Measurements from ENCODE around the gene HYDIN. TPM values are rescaled to one million over a fixed set of nuclear protein-coding genes. Genes with fewer than 3 reads are reported as not detected.
A peak's percentile ranks its signal among the peaks of the same experiment; 100 is the strongest.

HYDIN gene
- total RNA-seq = 10 to 100 TPM in 1 of 2 donors, 1 to 10 TPM in 1; 1.5 to 12.5 TPM

DNA sequence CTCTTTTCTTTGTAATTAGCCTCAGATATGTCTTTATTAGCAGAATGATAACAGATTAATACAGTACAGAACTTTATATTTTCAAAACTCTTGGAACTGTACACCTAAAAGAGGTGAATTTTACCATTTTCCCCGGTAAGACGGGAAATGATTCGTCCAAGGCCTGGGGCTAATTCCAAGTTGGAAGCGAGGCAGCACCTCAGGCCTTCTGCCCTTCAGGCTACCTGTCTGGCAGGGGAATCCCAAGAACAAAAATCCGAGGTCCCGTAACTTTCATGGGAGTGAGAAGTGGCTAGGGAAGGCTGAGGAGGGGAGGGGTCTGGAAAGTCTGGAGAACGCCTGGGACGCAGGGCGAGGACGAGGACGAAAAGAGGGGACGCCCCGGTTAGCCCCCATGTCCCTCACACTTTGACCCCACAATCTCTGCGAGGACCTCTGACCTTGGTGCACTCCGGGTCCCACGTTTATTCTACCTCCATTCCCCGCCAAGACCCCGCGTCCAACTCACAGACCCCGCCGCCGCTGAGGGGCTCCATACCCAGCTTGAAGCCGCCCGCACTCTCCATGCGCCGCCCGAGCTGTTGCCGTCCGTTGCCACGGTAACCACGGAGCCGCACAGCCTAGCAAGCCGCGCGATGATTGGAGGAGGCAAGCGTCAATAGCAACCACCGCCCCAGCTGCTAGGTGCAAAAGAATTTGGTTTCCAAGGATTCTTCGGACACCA lies at the start of gene HYDIN:
Gene HYDIN (minus strand): TSS at position 601 of the 724 bp plus-strand sequence. CDS start 43,827 bp downstream, outside the sequence.
- no peak within 1 kb of the TSS for H3K27ac ChIP-seq
- H3K4me1 ChIP-seq (replicated peaks) = no peaks in the 10 kb centered on the region
- H3K36me3 ChIP-seq = no peaks in the 10 kb centered on the region
- intact Hi-C loops (cut with DNase I) = no loop called here
- H3K27me3 ChIP-seq (replicated peaks; ENCODE audit: insufficient read depth) = no peaks in the 10 kb centered on the region
- no peak for TF ChIP-seq POLR2AphosphoS5 (IDR thresholded peaks at IDR 0.05)
- TF ChIP-seq POLR2A (IDR thresholded peaks at IDR 0.05) = no peak
- TF ChIP-seq, protein P1, sequence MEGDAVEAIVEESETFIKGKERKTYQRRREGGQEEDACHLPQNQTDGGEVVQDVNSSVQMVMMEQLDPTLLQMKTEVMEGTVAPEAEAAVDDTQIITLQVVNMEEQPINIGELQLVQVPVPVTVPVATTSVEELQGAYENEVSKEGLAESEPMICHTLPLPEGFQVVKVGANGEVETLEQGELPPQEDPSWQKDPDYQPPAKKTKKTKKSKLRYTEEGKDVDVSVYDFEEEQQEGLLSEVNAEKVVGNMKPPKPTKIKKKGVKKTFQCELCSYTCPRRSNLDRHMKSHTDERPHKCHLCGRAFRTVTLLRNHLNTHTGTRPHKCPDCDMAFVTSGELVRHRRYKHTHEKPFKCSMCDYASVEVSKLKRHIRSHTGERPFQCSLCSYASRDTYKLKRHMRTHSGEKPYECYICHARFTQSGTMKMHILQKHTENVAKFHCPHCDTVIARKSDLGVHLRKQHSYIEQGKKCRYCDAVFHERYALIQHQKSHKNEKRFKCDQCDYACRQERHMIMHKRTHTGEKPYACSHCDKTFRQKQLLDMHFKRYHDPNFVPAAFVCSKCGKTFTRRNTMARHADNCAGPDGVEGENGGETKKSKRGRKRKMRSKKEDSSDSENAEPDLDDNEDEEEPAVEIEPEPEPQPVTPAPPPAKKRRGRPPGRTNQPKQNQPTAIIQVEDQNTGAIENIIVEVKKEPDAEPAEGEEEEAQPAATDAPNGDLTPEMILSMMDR (IDR thresholded peaks at IDR 0.05) = no peak
- peak; percentile 55 for DNase-seq (ENCODE audit: low spot score)
- H3K9me3 ChIP-seq = no peaks in the 10 kb centered on the region
- peak within 1 kb of the TSS; percentile 16 to 23 for H3K4me3 ChIP-seq
- 4% methylated on average over 38 of the region's 38 CpGs for WGBS

DNA sequence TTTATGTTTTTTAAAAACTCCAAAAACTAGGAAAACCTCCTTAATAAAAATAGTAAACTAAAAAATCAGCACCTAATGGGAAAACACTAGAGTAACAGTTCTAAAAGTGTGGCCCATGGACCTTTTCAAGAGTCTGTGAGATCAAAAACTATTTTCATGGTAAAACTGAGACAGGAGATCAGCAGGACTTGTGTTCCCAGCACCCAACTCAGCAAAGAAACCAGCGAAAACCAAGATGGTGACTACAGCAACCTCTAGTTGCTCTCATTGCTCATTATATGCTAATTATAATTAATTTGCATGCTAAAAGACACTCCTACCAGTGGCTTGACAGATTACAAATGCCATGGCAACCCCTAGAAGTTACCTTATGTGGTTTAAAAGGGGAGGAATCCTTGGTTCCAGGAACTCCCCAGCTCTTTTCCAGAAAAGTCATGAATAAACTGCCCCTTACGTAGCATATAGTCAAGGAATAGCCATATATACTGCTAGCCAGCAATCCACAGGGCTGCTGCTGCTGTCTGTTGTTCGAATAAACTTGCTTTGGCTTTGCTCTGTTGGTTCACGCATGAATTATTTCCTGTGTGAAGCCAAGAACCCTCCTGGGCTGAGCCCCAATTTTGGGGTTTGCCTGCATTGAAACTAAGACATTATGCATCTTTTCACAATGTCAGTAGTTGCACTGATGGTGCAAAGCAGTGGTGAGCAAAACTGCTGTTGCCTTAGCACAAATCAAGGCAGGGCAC lies 46.2 kb upstream of the HYDIN start:
- Histone ChIP-seq H3K4me1 (replicated peaks) (no peaks in the 10 kb centered on the region), H3K27me3 (replicated peaks; ENCODE audit: insufficient read depth) (no peaks in the 10 kb centered on the region), H3K9me3 (no peaks in the 10 kb centered on the region), H3K4me3 (no peak overlapping the region), H3K27ac (no peak overlapping the region), H3K36me3 (no peaks in the 10 kb centered on the region)
- no peak for TF ChIP-seq POLR2AphosphoS5 (IDR thresholded peaks at IDR 0.05)
- no peak for TF ChIP-seq POLR2A (IDR thresholded peaks at IDR 0.05)
- TF ChIP-seq, protein P1 (IDR thresholded peaks at IDR 0.05) = no peak
- no peak for DNase-seq (ENCODE audit: low spot score)
- 85% methylated on average over 4 of the region's 4 CpGs for WGBS
- intact Hi-C loops (cut with DNase I) = no loop called here

DNA sequence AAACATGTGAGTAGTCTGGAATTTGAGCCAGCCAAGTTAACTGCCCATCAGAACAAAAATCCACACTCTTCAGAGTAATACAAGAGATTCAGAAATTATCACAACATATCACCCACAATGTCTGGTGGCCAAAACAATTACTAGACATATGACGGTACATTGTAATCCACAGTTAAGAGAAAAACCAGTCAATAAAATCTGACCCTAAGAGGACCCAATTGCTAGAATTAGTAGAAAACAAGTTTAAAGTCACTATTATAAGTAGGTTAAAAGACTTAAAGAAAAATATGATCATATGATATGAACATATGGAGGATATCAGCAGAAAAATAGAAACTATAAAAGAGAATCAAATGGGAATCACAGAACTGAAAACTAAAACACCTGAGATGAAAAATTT lies 42.9 kb upstream of the HYDIN start:
- no peak overlapping the region for H3K27ac ChIP-seq
- DNase-seq (ENCODE audit: low spot score) = no peak
- TF ChIP-seq, protein P1 (IDR thresholded peaks at IDR 0.05) = no peak
- no peak for TF ChIP-seq POLR2AphosphoS5 (IDR thresholded peaks at IDR 0.05)
- TF ChIP-seq POLR2A (IDR thresholded peaks at IDR 0.05) = no peak
- no peaks in the 10 kb centered on the region for H3K27me3 ChIP-seq (replicated peaks; ENCODE audit: insufficient read depth)
- H3K4me1 ChIP-seq (replicated peaks) = no peaks in the 10 kb centered on the region
- H3K4me3 ChIP-seq = no peak overlapping the region
- H3K36me3 ChIP-seq = no peaks in the 10 kb centered on the region
- whole genome bisulfite sequencing = 90% methylated on average over 1 of the region's 1 CpG
- no peaks in the 10 kb centered on the region for H3K9me3 ChIP-seq
- intact Hi-C loops (cut with DNase I) = no loop called here

DNA sequence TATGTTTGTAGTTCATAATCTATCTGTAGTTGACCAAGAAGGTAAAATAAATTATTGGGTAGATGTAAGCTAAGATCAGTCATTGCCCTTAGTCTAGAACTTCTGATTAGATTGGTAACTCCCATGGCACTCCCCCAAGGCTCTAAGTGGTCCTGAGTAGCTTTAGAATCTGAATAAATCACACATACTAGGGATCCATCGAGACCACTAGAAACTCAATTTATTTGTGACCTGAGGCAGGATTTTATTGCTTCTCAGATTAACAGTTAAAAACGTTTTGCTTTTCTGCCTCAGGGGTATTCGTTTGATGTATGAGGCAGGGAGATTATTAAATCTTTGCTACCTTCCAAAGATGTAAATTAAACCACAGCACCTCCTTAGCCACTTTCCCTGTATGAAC lies 33.8 kb upstream of the HYDIN start:
- H3K4me3 ChIP-seq = no peak overlapping the region
- no peaks in the 10 kb centered on the region for H3K27me3 ChIP-seq (replicated peaks; ENCODE audit: insufficient read depth)
- H3K27ac ChIP-seq = no peak overlapping the region
- no peaks in the 10 kb centered on the region for H3K4me1 ChIP-seq (replicated peaks)
- H3K36me3 ChIP-seq = no peaks in the 10 kb centered on the region
- WGBS = 30% methylated on average over 3 of the region's 3 CpGs
- H3K9me3 ChIP-seq = no peaks in the 10 kb centered on the region
- intact Hi-C loops (cut with DNase I) = no loop called here
- TF ChIP-seq, protein P1 (IDR thresholded peaks at IDR 0.05) = no peak
- no peak for TF ChIP-seq POLR2A (IDR thresholded peaks at IDR 0.05)
- TF ChIP-seq POLR2AphosphoS5 (IDR thresholded peaks at IDR 0.05) = no peak
- no peak for DNase-seq (ENCODE audit: low spot score)
